HG03432 (cell line): ENCODE data around the gene TIAM2.

Source experiments
- ATAC-seq: cut with Tn5 transposase; IDR thresholded peaks from one replicate; pipeline ENCODE4 v1.9.1; 2021; ENCODE audit warnings: mild to moderate bottlenecking, moderate library complexity; ENCODE audit not compliant: unreplicated experiment

The TIAM2 gene

DNA sequence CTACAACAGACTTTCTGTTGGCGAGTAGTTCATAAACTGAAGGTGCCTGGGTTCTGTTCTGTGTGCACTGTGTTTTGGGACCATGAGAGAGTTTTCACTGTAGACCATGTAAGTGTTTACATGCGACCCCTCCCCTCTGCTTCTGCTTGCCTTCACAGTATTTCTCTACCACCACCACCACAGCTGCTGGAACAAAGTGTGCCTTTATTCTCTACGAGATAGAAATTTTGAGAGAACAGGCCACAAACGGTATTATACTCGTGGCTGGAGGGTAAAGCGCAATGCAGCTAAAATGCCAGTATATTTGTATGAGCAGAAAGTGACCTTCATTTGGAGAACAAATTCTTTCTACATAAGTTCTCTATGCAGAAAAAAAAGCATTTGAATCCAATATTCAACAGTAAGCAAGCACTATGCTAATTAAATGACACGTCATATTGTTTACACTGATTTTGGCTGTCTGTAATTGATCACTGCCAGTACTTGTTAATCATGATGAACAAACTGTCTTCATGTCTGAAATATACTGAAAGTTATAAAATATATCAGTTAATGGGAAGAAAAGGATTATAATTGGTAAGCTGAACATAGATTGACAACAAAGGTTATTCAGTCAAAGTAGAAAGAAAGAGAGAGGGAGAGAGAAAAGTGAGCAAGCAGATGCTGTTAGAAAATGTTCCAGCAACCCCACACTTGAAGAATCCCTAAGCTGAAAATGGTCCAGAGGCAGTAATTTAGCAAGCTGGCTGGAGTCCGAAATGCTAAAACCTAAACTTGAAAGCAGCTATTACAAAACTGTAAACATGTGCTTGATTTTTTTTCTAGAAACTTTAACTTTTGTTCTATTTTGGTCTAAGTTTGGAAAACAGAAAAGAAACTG, 277.5 kb downstream of the TIAM2 start:
- ATAC-seq: no peak

DNA sequence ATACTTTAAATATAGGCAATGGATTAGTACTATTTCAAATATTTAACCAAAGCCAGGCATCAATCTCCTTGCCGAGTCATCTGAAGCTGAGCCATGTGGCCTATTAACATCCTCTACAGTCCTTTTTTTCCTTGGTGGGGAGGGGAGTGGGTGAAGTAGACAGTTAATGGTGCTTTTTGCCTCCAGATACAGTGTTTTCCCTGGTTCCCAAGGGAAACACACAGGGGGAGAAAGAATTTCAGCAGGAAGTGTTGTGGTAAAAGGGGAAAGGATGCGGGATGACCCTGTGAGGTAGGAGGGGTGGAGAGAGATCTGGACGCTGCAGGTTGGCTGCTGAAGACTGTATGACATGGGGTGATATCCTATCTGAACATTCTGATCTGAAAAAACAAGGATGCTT, 278.3 kb downstream of the TIAM2 start:
- no peak for ATAC-seq

DNA sequence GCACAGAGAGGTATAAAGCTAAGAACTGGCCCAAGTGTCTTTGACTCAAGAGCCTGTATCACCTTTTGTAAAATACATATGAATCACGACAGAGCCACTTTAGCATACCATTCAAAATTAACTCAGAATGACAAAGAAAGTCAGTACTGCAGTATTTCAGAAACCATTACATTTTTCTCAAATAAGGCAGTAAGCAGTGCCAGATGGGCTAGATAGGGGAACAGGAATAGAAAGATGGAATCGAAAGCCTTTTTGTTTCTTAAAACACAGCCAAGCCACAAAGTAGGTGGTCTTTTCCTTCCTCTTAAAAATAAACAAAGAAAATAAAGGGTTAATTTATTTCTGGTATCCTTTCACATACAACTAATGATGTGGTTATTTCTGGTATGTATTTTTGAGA, 279.0 kb downstream of the TIAM2 start:
- ATAC-seq: no peak

DNA sequence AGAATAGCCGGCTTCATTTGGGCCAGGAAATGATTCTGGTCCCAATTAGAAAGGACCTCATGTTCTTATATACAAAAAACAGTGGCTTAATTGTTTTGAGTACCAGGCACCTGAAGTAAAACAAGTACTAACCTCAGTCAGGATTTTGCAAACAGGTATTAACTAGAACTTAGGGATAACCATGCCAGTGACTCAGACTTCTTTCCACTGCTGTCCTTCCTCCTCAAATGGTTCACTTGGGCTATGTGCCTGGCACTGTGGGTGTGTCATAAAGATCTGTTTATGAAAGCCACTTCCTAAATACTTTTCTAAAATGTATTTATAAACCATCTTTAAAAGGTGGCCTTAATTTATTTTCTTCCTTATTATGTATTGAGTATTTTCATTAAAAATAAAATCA, 279.4 kb downstream of the TIAM2 start:
- ATAC-seq: no peak

DNA sequence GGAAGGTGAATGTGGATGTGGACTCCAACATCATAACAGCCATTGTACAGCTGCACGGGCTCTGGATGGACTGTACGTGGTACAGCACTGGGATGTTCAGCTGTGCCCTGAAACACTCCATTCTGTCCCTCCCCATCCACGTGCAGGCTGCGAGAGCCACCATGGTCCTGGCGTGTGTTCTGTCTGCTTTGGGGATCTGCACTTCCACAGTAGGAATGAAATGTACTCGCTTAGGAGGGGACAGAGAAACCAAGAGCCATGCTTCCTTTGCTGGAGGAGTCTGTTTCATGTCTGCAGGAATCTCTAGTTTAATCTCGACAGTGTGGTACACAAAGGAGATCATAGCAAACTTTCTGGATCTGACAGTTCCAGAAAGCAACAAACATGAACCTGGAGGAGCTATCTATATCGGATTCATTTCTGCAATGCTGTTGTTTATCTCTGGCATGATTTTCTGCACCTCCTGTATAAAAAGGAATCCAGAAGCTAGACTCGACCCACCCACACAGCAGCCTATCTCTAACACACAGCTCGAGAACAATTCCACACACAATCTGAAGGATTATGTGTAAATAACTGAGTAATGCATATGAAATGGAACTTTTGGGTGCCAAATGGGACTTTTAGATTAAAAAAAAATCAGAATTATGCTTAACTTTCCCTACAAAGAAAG, 280.8 kb downstream of the TIAM2 start:
- ATAC-seq: no peak

DNA sequence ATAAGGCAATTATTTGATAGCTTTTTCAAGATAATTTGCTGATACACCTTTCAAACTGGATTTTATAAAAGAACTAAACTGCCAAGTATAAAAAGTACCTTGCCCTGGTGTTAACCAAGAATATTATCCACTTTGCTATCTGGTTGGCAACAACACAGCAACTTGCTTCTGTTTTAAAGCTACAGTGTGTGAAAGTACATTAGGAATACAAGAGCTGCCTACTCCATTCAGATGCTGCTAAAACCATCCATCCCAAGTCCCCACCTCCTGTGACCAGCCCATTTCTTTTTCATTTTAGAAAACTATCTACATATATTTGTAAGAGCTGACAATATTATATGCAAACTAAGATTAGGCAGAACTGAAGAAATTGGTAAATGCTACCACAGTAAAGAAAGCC, 281.5 kb downstream of the TIAM2 start:
- no peak for ATAC-seq

DNA sequence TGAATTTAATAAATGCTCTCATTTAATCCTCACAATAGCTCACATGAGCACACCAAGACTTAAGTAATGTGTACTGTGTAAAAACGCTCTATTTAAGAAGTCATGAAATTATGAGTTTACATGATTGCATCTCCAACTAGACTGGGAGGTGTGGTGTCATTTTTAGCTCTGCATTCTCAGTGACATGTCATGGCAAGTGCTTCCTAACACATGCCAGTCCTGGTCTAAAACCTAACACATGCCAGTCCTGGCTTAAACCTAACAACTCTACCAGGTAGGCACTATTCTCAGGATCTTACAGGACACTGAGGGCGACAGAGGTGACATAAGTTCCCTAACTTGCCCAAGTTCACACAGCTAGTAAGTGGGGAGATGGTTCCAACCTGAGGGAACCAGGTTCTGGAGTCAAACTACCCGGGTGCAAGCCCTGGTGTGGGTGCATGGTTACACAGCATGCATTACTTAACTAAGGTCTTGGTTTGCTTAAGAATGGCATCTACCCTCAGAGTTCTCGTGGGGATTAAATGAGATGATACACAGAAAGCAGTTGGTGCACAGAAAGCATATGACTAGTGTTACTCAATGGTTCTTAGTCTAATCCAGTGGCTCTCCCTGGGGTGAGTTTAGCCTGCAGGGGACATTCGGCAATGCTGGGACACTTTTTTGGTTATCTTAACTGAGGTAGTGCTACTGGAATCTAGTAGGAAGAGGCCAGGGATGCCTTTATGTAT, 283.4 kb downstream of the TIAM2 start:
- no peak for ATAC-seq

DNA sequence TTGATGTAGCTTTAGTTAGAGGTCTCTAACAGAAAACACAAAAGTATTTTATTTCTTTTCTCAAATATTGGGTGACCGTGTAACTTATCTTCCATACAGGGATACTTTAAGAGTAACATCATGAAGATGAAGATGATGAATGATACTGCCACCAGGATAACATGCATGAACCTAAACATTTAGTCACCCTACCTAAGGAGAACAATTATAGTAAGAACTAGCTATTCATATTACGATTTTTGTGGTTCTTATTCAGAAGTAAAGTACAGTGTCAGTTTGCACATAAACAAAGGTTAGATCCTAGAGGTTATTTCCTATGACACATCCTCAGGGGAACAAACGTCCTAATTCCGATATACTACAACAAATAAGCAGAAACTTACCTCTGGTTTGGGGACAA, 289.7 kb downstream of the TIAM2 start:
- no peak for ATAC-seq

DNA sequence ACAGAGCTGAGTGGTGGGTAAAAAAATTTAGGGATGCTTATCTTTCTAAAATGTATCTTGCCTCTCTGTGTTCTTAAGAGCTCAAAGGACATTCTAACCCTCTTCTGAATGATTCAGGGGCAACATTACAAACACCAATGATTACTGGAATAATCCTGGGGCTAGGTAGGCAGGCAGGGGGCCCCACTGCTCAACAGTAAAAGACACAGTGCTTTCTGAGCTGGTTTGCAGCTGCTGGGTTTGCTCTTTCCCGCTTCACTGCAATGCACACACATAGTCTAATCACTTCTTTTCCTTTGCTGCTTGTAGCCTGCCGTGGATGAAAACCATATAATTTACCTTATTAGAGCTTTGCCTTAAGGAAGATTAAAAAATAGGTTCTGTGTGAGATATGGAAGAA, 292.6 kb downstream of the TIAM2 start:
- ATAC-seq: no peak

DNA sequence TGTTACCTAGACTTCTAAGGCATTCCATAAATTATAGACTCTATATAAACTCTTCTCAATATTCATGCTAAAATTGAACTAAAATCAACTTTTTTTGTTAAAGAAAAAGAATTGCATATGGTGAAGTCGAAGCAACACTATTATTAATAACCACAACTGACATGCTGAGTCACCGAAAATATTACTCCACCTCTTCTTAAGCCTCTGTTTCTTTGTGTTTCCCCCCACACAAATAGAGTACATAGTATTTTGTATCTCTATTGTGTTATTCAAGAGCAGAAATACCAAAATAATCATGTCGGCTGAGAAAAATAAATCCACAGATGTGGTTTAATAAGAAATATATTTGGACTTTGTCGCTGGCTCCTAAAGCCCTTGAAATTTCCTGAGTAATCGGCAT, 295.4 kb downstream of the TIAM2 start:
- no peak for ATAC-seq

DNA sequence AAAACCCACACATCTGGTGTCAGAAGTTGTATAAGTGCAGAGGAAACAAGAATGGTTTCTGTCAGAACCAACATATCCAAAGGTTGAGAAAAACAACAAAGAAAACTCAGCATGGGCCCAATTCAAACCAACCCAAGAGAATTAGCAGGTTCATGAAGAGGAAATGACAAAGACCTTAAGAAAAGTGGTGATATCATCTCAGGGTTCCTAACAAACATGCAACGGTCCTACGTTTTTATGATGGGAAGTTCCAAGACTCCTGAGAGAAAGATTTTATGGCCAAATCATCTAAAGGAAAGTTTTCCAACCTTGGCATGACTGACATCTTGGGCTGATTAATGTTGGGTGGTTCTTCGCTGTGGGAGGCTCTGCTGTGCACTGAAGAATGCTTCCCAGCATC, 296.2 kb downstream of the TIAM2 start:
- ATAC-seq: no peak

DNA sequence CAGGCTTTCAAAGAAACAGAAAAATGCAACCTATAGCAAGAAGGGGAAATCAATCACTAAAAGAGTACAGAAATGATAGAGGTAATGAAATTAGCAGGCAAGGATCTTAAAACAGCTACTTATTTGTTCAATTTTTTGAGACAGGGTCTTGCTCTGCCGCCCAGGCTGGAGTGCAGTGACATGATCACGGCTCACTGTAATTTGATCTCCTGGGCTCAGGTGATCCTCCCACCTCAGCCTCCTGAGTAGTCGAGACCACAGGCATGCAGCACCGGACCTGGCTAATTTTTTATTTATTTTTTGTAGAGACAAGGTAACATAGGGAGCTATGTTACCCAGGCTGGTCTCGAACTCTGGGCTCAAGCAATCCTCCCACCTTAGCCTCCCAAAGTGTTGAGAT, 297.6 kb downstream of the TIAM2 start:
- no peak for ATAC-seq

DNA sequence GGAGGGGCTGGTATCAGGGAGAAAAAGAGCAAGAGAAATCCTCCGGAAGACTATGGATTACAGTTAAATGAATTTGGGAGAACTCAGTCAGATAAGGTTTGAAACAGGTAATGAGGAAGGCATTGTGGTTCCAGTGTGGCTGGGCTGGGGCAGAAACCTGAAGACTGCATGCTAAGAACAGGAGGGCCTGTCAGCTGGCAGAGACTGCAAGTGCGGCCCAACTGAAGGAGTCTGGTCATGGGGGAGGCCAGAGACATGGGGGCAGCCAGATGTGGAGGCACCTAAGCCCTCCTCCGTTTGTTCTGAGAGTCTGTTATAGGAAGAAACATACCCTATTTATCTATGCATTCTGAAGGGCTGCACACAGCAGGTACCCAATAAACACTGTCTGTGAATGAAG, 302.6 kb downstream of the TIAM2 start:
- no peak for ATAC-seq

DNA sequence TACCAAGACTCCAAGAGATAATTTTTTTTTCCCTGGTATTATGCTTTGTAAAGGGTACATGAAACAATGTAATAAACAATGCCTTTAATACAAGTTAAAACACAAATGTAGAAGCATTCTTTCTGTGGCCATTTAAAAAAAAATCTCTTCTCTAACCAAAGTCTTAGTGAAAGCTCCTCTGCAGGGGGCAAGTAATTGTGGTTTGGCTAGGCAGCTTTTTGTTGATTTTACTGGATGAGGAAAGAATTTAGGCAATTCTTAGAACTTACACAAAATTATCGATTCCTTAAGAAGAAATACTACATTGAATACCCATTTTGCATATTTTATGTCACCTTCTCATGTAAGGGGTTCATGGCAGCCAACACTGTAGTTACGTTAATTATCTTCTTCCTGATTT, 306.8 kb downstream of the TIAM2 start:
- ATAC-seq: no peak

DNA sequence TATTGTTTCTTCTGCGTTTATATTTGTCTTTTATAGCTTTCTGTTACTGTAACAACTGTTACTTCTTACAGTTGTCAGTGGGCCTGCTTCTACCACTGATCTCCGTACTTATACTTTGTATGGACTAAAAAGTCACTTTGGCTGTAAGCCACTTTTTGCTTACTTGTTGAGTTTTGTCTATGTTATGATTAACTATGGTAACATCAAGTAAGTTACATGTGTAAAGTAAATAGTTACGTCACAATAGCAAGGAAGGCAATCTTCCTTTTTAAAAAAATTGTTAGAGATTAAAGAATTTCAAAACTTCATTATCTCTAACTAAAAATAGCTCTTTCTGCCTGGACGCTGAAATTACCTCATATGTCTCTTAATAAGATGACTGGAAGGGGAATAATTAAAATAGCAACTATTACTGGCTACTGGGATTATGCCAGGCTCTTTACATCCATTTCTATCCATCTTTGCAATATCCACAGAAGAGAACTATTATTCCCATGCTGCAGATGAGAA, 308.3 kb downstream of the TIAM2 start:
- ATAC-seq: no peak

DNA sequence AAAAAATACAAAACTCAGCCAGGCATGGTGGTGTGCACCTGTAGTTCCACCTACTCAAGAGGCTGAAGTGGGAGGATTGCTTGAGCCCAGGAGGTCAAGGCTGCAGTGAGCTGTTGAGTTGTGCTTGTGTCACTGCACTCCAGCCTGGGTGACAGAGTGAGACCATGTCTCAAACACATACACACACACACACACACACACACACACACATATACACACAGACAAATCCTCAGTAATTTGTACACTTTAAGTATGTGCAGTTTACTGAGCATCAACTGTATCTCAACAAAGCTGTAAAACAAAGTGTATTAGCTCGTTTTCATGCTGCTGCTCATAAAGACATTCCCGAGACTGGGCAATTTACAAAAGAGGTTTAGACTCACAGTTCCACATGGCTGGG, 311.8 kb downstream of the TIAM2 start:
- ATAC-seq: no peak
